Lung (tissue), 12 donors: Measurements from ENCODE around the gene ERVW-1. TPM values are rescaled to one million over a fixed set of nuclear protein-coding genes. Genes with fewer than 3 reads are reported as not detected.

Experiments used
- ATAC-seq: fragments of 200-7000 bp; cut with Tn5 transposase; one replicate; pipeline ENCODE4 v1.9.1; 2020; ENCODE audit warnings: moderate number of reproducible peaks; ENCODE audit not compliant: insufficient read depth, low FRiP score
- DNase-seq, 3 donors: peaks; one replicate each; pipeline ENCODE4 v3.0.0-alpha.2; 2013 to 2017
- H3K27ac ChIP-seq, 2 donors: one replicate each; pipeline ENCODE4 v1.5.1; 2013; ENCODE audit warnings: mild to moderate bottlenecking in 2 of 2, moderate library complexity in 2 of 2, control low read depth in 1 of 2, inconsistent platforms in 1 of 2, low read depth in 1 of 2, low read length in 1 of 2
- H3K27me3 ChIP-seq, 3 donors: one replicate each; pipeline ENCODE4 v1.5.1; 2013; ENCODE audit warnings: low read length in 2 of 3; ENCODE audit not compliant: control insufficient read depth in 3 of 3, insufficient read depth in 3 of 3
- H3K36me3 ChIP-seq, 4 donors: one replicate each; pipeline ENCODE4 v1.5.1; 2013; ENCODE audit warnings: low read length in 4 of 4, mild to moderate bottlenecking in 1 of 4, moderate library complexity in 1 of 4; ENCODE audit not compliant: control insufficient read depth in 4 of 4, insufficient read depth in 4 of 4
- H3K4me1 ChIP-seq, 5 donors: one replicate each; pipeline ENCODE4 v1.5.1; 2013; ENCODE audit warnings: low read length in 5 of 5, mild to moderate bottlenecking in 2 of 5, moderate library complexity in 1 of 5; ENCODE audit not compliant: control insufficient read depth in 5 of 5, insufficient read depth in 5 of 5
- H3K4me3 ChIP-seq: one replicate; pipeline ENCODE4 v1.5.1; 2013; ENCODE audit warnings: mild to moderate bottlenecking, control low read depth, moderate library complexity
- H3K9ac ChIP-seq, 2 donors: one replicate each; pipeline ENCODE4 v1.5.1; 2013; ENCODE audit warnings: low read length in 2 of 2, control low read depth in 1 of 2; ENCODE audit not compliant: insufficient read depth in 1 of 2
- H3K9me3 ChIP-seq, 4 donors: one replicate each; pipeline ENCODE4 v1.5.1; 2013; ENCODE audit warnings: low read length in 3 of 4, mild to moderate bottlenecking in 1 of 4, moderate library complexity in 1 of 4; ENCODE audit not compliant: control insufficient read depth in 4 of 4, insufficient read depth in 3 of 4
- WGBS, 2 donors: extraction: QIAGEN DNeasy Blood & Tissue Kit; methylation state at CpG; one replicate each; pipeline ENCODE4 v1.1.7; 2013; 5-methylcytosine and 5-hydroxymethylcytosine counted together
- polyA plus RNA-seq, 2 donors: library from polyadenylated mRNA; stranded (reverse); fragments of 200-250 nt; gene quantifications; one replicate each; pipeline ENCODE4 v1.2.1, GENCODE V29; 2013
- total RNA-seq, 2 donors: library from RNA; depleted of rRNA in 1 of 2; stranded (reverse); fragments of >200 nt in 1 of 2; gene quantifications; one replicate each; pipeline ENCODE4 v1.2.1, GENCODE V29; 2014 to 2021
- TF ChIP-seq, protein P1 (sequence below): IDR thresholded peaks from 2 replicates; pipeline ENCODE4 v1.5.1; 2012; ENCODE audit warnings: mild to moderate bottlenecking; ENCODE audit errors: control extremely low read depth, extremely low read depth
- donor health status: control.
- donor health status: control.
- donor health status: Bipolar disorder and iron deficiency.
- donor health status: healthy.
- donor health status: DM: yes; HTN: yes; CAD: no.

ERVW-1 gene
- total and polyA plus RNA-seq, 4 donors, result 0.04 to 0.25 TPM; not detected in 2

DNA sequence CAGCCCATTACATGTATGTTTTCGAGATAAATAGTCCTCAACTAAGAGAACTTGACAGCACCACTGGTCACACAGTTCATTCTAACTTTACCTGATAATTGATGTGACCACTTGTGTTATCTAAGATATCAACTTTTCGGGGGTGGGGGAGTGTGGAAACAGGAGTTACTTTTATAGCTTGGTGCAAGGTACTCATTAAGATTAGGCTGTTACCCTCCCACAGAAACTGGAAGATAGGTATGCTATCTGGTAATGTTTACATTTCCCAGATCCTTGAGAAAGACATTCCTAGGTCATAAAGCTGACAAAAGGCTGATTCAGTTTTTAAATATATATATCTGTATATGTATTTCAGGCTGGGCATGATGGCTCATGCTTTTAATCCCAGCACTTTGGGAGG, 11.1 kb downstream of the ERVW-1 start:
- 83 to 93% methylated on average over 2 of the region's 2 CpGs for WGBS, 2 donors
- Histone ChIP-seq H3K9me3 (no peaks in the 10 kb centered on the region), H3K4me1 (no peaks in the 10 kb centered on the region), H3K27ac (no peak overlapping the region), H3K36me3 (peaks cover 0 to 9% (median 2%) of the 10 kb centered on the region in 4 donors), H3K4me3 (no peak overlapping the region), H3K9ac (no peak overlapping the region), H3K27me3 (no peaks in the 10 kb centered on the region)
- no peak for DNase-seq
- ATAC-seq, result no peak
- TF ChIP-seq, protein P1, sequence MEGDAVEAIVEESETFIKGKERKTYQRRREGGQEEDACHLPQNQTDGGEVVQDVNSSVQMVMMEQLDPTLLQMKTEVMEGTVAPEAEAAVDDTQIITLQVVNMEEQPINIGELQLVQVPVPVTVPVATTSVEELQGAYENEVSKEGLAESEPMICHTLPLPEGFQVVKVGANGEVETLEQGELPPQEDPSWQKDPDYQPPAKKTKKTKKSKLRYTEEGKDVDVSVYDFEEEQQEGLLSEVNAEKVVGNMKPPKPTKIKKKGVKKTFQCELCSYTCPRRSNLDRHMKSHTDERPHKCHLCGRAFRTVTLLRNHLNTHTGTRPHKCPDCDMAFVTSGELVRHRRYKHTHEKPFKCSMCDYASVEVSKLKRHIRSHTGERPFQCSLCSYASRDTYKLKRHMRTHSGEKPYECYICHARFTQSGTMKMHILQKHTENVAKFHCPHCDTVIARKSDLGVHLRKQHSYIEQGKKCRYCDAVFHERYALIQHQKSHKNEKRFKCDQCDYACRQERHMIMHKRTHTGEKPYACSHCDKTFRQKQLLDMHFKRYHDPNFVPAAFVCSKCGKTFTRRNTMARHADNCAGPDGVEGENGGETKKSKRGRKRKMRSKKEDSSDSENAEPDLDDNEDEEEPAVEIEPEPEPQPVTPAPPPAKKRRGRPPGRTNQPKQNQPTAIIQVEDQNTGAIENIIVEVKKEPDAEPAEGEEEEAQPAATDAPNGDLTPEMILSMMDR, result no peak

DNA sequence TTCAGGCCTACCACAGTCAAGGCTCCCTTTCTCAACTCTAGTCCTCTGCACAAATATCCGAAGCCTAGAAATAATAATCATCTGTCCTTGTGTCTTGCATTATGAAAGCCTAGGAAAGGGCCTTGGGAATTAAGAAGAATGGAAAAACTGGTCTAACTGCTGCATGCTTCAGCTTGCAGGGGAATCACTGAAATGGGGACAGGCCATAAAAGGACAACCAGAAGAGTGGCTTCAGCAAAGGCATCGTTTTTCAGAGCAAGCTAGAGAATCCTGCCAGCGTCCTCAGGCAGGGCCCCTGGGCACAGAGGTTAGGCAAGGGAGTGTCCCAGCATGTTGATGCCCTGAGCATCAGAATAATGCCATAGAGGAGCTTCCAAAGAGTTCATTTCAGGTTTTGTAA, 13.2 kb downstream of the ERVW-1 start:
- Histone ChIP-seq H3K4me3 (no peak overlapping the region), H3K27ac (no peak overlapping the region), H3K4me1 (no peaks in the 10 kb centered on the region), H3K9ac (no peak overlapping the region), H3K36me3 (peaks cover 0 to 9% (median 2%) of the 10 kb centered on the region in 4 donors), H3K9me3 (no peaks in the 10 kb centered on the region), H3K27me3 (no peaks in the 10 kb centered on the region)
- ATAC-seq (no peak), DNase-seq (no peak)
- WGBS, 2 donors, result 82 to 86% methylated on average over 3 of the region's 3 CpGs
- TF ChIP-seq, protein P1, result no peak

DNA sequence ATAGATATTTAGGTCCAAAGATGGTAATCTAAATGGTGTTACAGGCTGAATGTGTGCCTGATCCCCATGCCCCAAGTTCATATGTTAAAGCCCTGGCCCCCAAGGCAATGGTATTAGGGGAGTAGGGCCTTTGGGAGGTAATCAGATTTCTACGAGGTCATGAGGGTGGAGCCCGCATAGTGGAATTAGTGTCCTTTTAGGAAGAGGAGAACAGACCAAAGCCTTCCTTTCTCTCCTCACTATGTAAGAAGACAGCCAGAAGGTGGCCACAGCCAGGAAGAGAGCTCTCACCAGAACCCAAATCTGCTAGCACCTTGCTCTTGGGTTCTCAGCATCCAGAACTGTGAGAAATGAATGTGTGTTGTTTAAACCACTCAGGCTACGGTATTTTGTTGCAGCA, 15.2 kb downstream of the ERVW-1 start:
- Histone ChIP-seq H3K9ac (no peak overlapping the region), H3K36me3 (peaks cover 0 to 14% (median 4%) of the 10 kb centered on the region in 4 donors), H3K4me1 (no peaks in the 10 kb centered on the region), H3K9me3 (no peaks in the 10 kb centered on the region), H3K27ac (no peak overlapping the region), H3K4me3 (no peak overlapping the region), H3K27me3 (no peaks in the 10 kb centered on the region)
- TF ChIP-seq, protein P1, result no peak
- WGBS, 2 donors, result 92 to 95% methylated on average over 3 of the region's 3 CpGs
- DNase-seq, result no peak
- no peak for ATAC-seq
